ENCODE measurements around the gene IRGQ.

DNA sequence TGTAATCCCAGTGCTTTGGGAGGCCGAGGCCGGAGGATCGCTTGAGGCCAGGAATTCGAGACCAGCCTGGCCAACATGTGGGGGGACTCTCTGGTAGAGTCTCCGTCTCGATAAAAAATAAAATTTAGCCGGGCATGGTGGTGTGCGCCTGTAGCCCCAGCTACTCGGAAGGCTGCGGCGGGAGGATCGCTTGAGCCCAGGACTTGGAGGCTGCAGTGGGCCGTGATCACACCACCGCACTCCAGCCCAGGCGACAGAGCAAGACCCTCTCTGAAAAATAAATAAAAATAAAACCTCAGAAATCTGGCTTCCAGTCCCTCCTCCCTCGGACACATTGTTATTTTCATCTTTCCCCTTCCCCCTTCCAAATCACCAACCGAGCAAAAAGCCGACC lies 332 bp downstream of the IRGQ start:
- TF ChIP-seq, protein P1, sequence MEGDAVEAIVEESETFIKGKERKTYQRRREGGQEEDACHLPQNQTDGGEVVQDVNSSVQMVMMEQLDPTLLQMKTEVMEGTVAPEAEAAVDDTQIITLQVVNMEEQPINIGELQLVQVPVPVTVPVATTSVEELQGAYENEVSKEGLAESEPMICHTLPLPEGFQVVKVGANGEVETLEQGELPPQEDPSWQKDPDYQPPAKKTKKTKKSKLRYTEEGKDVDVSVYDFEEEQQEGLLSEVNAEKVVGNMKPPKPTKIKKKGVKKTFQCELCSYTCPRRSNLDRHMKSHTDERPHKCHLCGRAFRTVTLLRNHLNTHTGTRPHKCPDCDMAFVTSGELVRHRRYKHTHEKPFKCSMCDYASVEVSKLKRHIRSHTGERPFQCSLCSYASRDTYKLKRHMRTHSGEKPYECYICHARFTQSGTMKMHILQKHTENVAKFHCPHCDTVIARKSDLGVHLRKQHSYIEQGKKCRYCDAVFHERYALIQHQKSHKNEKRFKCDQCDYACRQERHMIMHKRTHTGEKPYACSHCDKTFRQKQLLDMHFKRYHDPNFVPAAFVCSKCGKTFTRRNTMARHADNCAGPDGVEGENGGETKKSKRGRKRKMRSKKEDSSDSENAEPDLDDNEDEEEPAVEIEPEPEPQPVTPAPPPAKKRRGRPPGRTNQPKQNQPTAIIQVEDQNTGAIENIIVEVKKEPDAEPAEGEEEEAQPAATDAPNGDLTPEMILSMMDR (IDR thresholded peaks at IDR 0.05) = no peak
- no peak for TF ChIP-seq POLR2A (IDR thresholded peaks at IDR 0.05)

Data from esophagus squamous epithelium (tissue), 4 donors.